Measurements from ENCODE around the gene COPS3.
A peak's percentile ranks its signal among the peaks of the same experiment; 100 is the strongest.

The COPS3 gene

DNA sequence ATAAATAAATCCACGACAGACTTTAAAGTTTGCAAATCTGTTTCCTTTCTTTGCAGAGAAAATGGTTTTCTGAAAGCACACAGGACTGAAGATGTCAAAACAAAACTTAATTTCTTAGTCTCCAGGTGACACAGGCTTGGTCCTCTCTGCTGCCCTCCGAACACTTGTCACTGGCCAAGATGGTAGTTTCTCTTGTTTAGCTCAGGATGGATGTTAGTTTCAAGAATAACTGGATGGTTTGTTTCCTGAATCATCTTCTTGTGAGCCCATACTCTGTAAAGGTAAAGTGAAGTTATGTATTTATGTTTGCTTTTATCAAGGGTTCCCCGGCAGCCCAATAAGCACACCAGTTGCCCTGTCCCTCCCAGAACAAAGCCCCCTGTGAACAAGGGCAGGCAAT is 34.2 kb downstream of the COPS3 start:
- no peak for DNase-seq (ENCODE audit: low read depth in 3 of 3, low spot score in 1 of 3)

DNA sequence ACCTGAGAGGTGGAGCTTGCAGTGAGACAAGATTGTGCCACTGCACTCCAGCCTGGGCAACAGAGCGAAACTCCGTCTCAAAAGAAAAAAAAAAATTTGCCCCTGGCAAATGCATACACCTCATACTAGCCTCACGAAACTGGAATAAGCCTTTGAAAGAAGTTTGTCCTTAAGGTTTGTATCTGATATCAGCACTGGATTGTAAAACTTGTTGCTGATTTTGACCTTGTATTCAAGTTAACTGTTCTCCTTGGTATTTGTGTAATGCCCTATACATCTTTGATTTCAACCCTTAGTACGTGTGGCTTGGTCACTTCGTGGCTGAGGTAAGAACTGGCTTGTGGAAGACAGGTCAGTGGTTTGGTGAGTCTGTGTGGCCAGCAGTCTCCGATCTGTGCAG is 37.9 kb downstream of the COPS3 start:
- DNase-seq (ENCODE audit: low read depth in 3 of 3, low spot score in 1 of 3) = no peak

DNA sequence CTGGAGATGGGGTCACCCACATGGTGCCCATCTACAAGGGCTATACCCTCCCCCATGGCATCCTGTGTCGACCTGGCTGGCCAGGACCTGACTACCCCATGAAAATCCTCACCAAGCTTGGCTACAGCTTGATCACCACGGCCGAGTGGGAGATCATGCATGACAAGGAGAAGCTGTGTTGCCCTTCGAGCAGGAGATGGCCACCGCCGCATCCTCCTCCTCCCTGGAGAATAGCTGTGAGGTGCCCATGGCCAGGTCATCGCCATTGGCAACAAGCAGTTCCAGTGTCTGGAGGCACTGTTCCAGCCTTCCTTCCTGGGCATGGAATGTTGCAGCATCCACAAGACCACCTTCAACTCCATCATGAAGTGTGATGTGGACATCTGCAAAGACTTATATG is 38.8 kb downstream of the COPS3 start:
- no peak for DNase-seq (ENCODE audit: low read depth in 3 of 3, low spot score in 1 of 3)

DNA sequence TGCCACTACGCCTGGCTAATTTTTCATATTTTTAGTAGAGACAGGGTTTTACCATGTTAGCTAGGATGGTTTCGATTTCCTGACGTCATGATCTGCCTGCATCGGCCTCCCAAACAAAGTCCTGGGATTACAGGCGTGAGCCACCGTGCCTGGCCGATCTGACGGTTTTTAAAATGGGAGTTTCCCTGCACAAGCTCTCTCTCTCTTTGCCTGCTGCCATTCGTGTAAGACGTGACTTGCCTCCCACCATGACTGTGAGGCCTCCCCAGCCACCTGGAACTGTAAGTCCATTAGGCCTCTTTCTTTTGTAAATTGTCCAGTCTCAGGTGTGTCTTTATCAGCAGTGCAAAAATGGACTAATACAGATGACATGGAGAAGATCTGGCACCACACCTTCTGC is 39.4 kb downstream of the COPS3 start:
- DNase-seq (ENCODE audit: low read depth in 3 of 3, low spot score in 1 of 3) = no peak

DNA sequence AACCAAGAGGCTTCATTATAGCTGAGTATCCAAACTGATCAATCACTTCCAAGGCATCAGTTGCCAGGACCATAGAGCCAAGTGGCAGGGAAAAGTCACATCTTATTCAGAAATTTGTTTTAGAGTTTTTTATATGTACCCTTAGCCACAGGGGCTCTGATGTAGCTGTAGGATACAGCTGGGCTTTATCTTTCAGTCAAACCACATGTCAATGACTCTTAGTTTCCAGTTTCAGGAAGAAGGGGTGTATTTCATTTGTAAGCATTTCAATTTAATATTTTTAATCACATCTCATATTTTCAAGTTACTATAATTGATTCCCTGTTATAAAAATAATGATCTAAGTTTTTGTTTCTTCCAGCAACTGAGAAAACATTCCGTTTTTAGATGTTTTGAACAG is 41.2 kb downstream of the COPS3 start:
- no peak for DNase-seq (ENCODE audit: low read depth in 3 of 3, low spot score in 1 of 3)

DNA sequence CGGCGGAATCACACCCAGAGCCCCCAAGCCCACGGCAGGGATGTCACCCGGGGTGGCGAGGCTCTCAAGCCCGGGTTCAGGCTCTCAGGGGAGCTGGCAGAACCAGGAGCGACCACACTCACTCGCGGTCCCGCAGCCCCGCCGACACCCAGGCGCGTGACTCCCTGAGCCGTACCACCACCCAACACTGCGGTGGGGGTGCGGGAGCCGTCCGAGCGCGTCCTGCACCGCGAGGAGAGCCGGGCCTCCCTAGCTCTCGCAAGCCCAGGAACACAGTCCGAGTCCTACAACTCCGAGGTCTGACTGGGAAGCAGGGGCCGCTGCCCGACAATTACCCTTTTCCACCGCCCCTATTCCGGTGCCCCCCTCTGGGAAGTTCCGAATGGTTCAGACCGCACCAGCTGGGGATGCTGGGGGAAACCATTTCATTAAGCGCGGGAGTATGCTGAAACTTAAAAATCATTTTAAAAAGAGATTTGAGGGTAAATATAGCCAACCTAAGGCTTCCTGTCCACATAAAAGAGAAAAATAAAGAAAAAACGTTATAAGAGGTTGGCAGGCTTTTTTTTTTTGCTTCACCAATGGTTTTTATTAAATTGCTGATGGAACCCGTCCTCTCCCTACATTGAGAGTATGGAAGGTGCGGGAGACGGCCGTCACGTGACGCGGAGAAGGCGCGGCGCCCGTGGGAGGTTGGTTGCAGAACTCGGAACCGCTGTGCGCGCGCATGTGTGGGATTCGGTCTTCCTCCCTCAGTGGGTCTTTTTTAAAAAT is 43.8 kb downstream of the COPS3 start, which contains the start of gene FLCN:
Gene FLCN, minus strand, starts transcription at position 143 of the 774 bp plus-strand sequence. CDS start 9,031 bp downstream, outside the sequence.
- peak; percentile 68 to 80 (median 72) for DNase-seq (ENCODE audit: low read depth in 3 of 3, low spot score in 1 of 3)

DNA sequence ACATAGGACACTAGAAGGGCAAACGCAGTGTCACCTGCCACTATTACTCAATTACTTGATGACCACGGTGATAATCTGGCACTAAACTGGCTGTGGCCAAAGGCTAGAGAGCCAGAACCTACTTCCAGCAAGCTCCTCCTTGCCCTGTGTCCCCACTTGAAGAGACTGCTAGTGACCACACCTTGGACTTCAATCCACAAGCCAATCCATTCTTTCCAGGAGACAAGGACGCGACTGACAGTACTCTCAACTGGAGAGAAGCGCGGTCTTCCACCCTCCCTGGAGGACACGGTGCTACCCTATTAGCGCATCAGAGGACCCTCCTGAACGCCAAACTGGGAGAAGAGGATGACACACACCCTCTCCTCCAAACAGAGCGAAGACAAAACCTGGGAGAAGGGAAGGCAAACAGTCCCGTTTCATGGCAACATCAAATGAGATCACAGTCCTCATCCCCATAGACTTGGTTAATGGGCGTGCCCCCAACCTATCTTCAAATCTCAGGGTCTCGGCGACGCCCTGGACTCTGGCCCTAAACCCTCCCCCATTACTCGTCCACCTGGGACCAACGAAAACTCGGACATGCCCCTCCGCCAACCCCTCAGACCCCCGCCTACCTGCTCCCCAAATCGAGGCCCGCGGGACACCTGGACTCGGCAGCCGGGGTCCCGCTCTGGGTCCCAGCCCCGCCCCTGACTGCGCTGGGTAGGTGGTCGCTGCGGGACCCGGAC is 44.6 kb downstream of the COPS3 start:
- DNase-seq (ENCODE audit: low read depth in 3 of 3, low spot score in 1 of 3) = no peak

DNA sequence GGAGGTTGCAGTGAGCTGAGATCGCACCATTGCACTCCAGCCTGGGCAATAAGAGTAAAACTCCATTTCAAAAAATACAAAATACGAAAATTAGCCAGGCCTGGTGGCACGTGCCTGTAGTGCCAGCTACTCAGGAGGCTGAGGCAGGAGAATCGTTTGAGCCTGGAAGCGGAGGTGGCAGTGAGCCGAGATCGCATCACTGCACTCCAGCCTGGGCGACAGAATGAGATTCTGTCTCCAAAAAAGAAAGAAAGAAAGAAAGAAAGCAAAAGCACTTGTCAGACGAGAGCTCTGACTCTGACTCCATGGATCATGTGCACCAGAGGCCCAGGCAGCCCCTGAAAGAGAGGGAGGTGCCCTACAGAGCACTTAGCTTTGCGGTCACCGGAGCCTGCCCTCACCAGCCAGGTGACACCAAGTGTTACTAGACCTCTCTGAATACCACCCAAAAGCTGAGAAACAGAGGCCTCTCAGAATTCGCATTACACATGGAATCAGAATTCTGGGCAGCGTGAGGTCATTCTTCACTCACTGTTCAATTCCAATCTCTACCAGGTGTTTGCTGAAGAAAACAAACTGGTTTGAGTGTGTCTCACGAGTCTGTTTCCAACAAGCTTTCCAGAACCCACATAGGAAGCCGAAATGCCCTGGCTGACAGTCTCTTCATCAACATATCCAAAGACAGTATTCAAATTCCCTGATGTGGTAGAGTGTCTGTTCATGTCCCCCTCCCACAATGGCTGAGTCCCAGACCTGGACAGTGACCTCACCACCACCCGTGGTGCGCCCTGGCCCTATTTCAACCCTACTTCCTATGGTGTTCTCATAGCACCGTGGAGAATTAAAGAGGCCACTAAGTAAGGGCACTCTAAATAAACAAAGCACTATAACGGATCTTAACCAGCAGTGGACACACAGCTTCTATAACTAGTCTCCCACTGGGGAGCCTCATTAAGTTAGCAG is 45.6 kb downstream of the COPS3 start:
- no peak for DNase-seq (ENCODE audit: low read depth in 3 of 3, low spot score in 1 of 3)

DNA sequence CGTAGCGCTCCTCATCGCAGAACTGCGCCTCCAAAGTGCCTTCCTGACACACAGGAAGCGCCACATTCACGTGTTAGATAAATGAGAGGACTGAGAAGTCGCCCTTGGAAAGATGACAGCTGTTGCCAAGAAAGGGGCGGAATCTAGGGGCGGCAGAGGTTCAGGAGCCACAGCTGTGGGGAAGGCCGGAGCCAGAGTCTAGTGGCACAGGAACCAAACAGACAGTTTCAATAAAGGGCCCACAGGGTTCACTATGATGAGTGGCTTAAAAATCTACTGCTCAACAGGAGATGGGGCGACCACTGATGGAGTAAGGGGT is 48.8 kb downstream of the COPS3 start:
- no peak for DNase-seq (ENCODE audit: low read depth in 3 of 3, low spot score in 1 of 3)

DNA sequence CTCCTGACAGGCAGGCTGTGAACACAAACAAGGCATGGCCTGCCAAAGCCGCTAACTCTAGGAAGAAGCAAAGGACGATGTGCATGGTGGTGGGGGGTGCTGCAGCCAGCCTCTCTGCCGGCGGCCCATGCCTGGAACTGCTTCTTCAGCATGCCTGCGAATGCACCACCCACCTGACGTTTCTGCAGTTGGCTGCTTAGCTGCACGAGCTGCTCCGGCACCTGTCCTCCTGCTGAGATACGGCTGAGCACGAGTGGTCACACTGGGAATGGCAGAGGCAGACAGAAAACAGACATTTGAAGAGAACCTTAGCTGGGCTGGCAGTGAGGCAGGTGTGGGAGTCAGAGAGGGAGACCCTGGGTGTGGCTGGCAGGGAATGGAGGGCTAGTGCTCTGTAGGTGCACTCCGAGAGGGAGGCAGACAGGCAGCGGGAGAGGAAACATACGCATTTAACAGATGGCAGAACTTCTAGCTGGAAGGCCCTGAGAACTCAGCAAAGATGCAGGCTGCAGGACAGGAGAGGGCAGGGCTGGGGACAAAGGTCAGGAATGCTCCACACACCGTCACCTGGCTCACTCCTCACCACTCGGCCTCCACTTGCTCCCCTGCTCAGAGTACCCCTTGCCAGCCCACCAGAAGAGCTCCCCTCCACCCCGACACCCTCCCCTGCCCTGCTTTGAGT is 49.3 kb downstream of the COPS3 start:
- no peak for DNase-seq (ENCODE audit: low read depth in 3 of 3, low spot score in 1 of 3)

DNA sequence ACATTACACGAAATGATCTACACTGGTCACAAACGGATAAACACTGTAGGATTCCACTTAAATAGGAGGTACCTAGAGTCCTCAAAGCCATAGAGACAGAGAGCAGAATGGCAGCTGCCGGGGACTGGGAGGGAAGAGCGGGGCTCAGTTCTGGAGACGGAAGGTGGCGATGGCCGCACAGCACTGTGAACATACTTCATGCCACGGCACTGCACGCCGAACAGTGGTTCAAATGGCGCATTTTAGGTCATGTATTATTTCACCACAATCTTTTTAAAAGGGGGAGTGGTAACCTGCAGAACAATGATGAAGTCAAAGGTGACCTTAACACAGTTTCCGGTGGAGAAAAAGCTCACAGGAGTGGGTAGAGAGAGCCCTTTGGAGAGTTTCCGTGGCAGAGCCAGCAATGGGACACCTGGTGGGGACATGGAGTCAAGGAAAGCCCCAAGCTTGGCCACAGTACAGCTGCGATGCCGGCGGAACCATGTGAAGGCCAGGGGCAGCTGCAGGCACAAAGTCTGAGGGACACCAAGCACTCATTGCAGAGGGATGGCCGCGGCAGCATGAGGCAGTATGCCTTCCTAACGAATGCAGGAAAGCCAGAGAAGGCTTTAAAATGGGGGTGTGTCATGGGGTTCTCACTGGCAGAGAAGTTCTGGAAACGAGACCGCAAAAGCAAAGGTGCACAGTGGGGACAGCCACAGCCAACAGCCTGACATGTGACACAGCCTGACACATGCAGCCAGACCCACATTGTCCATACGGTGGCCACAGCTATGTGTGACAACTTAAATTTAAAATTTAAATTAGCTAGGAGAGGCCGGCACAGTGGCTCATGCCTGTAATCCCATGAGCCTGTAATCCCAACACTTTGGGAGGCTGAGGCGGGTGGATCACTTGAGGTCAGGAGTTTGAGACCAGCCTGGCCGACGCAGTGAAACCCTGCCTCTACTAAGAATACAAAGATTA is 51.3 kb downstream of the COPS3 start:
- no peak for DNase-seq (ENCODE audit: low read depth in 3 of 3, low spot score in 1 of 3)

DNA sequence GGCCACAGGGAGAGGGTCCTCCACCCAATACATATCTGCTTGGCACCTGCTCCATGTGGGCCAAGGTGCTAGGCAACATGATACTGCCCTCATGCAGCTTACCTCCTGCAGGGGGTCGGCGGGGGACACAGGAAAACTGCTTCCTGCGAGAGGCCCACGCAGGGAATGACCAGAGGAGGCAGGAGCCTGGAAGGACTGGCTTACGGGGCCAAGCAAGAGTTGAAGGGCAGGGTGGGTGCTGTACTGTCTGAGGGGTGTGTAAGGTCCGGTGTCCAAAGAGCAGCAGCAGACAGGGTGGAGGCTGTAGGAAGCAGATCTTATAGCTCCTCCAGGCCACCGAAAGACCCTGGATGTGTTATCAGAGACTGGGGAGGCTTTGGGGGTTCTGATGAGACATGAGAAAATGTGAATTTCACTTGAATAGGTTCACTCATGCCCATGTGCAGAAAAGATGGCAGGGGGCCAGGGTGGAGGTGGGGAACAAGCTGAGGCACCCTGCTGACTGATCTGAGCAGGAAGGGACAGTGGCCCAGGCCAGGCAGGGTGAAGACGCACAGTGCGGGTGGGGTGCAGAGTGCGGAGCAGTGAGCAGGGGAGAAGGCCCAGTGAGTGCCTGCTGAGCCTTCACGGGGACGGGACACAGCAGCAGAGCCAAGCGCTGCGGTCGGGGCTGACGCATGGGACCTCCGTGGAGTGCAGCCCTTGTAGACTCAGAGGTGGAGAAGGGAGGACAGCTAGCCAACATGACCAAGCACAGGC is 52.3 kb downstream of the COPS3 start:
- no peak for DNase-seq (ENCODE audit: low read depth in 3 of 3, low spot score in 1 of 3)

DNA sequence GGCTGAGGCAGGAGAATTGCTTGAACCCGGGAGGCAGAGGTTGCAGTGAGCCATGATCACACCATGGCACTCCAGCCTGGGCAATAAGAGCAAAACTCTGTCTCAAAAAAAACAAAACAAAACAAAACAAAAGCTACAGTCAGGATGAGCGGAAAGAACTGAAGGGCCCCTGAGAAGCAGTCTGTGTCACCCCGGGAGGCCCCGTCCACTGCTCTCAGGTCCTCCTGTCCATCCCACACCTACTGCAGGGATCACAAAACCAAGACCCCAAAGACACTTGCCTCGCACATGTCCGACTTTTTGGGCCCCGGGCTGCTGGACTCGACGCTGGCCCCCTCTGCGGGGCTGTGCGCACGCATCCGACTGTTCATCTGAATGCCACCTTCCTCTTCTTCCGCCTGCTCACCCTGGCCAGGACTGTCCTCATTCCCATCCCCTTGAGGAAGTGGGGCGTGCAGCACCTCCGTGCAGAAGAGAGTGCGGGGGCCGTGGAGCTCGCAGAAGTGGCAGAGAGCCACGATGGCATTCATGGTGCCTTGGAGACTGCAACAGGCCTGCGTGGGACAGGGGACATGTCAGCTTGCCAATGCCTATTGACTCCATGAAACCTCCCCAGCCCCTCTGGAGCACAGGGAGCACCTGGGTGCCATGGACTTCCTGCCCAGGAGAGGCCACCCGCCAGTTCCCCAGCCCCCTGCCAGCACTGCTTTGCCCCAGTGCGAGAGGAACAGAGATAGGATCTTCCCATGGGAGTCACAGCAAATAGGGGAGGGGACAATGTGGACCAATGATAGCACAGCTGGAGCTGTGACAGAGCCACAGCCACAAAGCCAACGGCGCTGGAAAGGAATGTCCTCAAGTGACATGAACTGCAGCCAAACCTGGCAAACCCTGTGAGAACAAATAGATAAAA is 53.2 kb downstream of the COPS3 start:
- DNase-seq (ENCODE audit: low read depth in 3 of 3, low spot score in 1 of 3) = no peak

DNA sequence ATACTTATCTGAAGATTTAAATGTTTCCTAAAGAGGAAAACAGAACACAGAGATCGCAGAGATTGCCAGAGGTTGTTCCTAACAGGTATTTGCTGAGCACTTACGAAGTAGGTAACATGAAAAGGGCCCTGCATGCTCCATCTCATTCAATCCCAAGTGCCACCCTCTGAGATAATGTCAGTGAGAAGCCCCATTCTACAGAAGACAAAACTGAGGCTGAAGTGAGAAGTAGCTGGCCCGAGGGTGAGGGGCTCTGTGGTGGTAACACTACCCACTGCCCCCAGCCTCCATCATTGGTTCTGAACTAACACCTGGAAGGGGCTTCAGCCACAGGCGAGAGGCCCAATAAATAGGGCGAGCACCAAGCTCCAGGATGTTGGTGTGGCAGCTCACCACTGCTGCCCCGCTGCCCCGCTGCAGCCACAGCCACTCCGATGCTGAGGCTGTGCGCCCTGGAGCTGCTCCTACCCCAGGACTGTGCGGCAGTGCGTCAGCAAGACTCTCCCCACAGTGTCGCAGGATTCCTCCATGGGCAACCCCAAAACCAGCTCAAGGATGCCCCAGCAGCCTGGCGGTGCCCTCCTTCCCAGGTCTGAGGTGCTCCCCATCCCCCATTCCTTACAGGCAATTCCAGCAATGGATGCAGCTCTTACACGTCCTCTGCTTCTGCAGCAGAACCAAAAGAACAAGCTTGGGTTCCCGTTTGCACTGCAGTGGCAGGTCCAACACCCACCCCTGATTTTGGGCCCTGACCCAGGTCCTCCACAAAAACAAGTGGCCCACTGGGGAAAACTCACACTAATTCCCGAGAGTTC is 54.4 kb downstream of the COPS3 start:
- DNase-seq (ENCODE audit: low read depth in 3 of 3, low spot score in 1 of 3) = no peak

DNA sequence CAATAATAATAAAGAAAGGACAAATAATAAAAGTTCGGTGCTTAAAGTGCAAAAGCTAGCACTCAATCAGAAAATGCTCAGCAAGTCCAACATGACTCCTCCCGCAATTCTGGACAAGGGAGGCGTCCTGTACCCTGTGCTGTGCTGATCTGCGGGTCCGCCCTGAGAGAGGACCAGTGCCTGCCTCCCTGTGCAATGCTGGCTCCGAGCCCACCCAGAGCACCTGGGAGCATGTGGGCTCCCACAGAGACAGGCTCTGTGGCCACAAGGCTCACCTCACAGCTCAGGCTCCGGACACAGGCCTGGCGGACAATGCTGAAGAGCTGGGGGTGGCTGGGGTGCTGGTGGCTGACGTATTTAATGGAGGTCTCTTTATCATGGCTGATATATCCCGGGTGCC is 55.1 kb downstream of the COPS3 start:
- no peak for DNase-seq (ENCODE audit: low read depth in 3 of 3, low spot score in 1 of 3)

DNA sequence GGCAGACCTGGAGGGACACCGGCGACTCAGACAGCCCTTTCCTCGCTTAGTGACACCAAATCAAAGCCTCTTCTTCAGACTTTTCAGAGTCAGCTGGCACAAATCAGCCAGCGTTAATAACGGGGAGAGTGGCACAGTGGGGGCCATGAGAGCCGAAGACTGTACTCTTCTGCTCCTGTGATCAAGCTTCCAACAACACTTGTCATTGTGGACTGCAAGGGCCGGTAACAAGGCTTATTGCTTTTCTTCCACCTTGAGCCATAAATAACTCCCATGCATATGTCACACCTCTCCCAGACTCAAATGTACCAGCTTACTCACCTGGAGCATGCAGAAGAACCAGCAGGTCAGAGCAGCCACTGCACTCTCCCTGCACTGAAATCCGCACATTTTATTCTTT is 56.9 kb downstream of the COPS3 start:
- DNase-seq (ENCODE audit: low read depth in 3 of 3, low spot score in 1 of 3) = no peak

DNA sequence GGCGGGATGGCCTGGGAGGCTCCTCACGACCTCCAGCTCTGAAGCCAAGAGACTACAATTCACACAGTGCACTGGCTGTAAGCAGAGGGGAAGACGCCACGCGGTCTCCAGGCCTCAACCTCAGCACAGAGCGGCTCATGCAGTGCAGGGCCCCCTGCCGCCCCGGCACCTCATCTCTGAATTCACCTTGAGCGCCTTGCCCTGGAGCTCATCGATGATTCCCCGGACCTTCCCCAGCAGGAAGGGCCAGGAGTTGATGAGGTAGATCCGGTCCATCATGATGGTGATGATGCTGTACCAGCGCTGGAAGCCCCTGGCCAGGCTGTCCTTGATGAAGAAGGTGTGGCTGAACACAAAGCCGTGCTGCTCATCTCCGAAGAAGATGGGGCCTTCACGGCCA is 57.3 kb downstream of the COPS3 start:
- DNase-seq (ENCODE audit: low read depth in 3 of 3, low spot score in 1 of 3) = no peak

Measured in stimulated activated CD4-positive, alpha-beta T cell treated with anti-CD3 and anti-CD28 coated beads, TNF-alpha, amount 100 ng/mL, for 1 hour (primary cell).